IMR-90 (cell line): ENCODE results near the gene RNF41. TPM values are rescaled to one million over a fixed set of nuclear protein-coding genes. Genes with fewer than 3 reads are reported as not detected.

Experiments used
- ATAC-seq: fragments of 200-7000 bp; cut with Tn5 transposase; 2 replicates; pipeline ENCODE4 v1.9.1; 2020; ENCODE audit warnings: low read depth, mild to moderate bottlenecking, moderate library complexity
- BruUV-seq: library from RNA; stranded (reverse); fragments of 400-500 nt; replicated peaks from 2 replicates; lab custom pipeline; 2021; lab: Mats Ljungman, UMichigan
- CTCF ChIA-PET: fragments of 300-600 bp; formaldehyde crosslinking; extraction: SDS; loops from one replicate; lab custom pipeline; 2021; ENCODE audit warnings: antibody characterized with exemption; lab: Yijun Ruan, JAX
- POLR2A ChIA-PET: fragments of 300-600 bp; sonication (Branson Sonifier 250); formaldehyde crosslinking; loops from one replicate; lab custom pipeline; 2022; ENCODE audit warnings: antibody characterized with exemption; ENCODE audit not compliant: unreplicated experiment; lab: Charles Lee
- DNase-seq: peaks from one replicate; pipeline ENCODE4 v3.0.0; 2013
- H2AFZ ChIP-seq: replicated peaks from 2 replicates; pipeline ENCODE3; 2013; ENCODE audit warnings: low read length, mild to moderate bottlenecking; ENCODE audit not compliant: poor library complexity
- H2AK5ac ChIP-seq: 2 replicates; pipeline ENCODE4 v1.6.1; 2013; ENCODE audit warnings: low read depth, low read length, inconsistent platforms
- H2AK9ac ChIP-seq: replicated peaks from 2 replicates; pipeline ENCODE3; 2013; ENCODE audit warnings: mild to moderate bottlenecking, low read depth, low read length, moderate library complexity; ENCODE audit not compliant: poor library complexity
- H2BK120ac ChIP-seq: 2 replicates; pipeline ENCODE4 v1.6.1; 2013; ENCODE audit warnings: low read depth, low read length, inconsistent platforms
- H2BK15ac ChIP-seq: 3 replicates; pipeline ENCODE4 v1.6.1; 2013; ENCODE audit warnings: low read depth, low read length, inconsistent platforms
- H2BK20ac ChIP-seq: 2 replicates; pipeline ENCODE4 v1.6.1; 2013; ENCODE audit warnings: low read depth, mild to moderate bottlenecking, inconsistent platforms, low read length, moderate library complexity
- H2BK5ac ChIP-seq: 2 replicates; pipeline ENCODE4 v1.6.1; 2013; ENCODE audit warnings: mild to moderate bottlenecking, low read depth, low read length, inconsistent platforms; ENCODE audit not compliant: poor library complexity, severe bottlenecking
- H3K14ac ChIP-seq: replicated peaks from 2 replicates; pipeline ENCODE4 v1.6.1; 2013; ENCODE audit warnings: low read depth, low read length, inconsistent platforms
- H3K18ac ChIP-seq: 2 replicates; pipeline ENCODE4 v1.6.1; 2013; ENCODE audit warnings: low read depth, low read length, control low read depth
- H3K23ac ChIP-seq: 2 replicates; pipeline ENCODE4 v1.6.1; 2013; ENCODE audit warnings: low read depth, low read length, inconsistent platforms
- H3K27ac ChIP-seq: 2 replicates; pipeline ENCODE4 v1.5.1; 2013; ENCODE audit warnings: mild to moderate bottlenecking, control low read depth, low read length; ENCODE audit not compliant: insufficient read depth
- H3K27me3 ChIP-seq: 2 replicates; pipeline ENCODE4 v1.6.1; 2013; ENCODE audit warnings: low read length; ENCODE audit not compliant: control insufficient read depth, insufficient read depth
- H3K36me3 ChIP-seq: 2 replicates; pipeline ENCODE4 v1.6.1; 2013; ENCODE audit warnings: low read length, mixed read lengths; ENCODE audit not compliant: control insufficient read depth, insufficient read depth
- H3K4ac ChIP-seq: 2 replicates; pipeline ENCODE4 v1.6.1; 2013; ENCODE audit warnings: low read depth, low read length, inconsistent platforms
- H3K4me1 ChIP-seq: 2 replicates; pipeline ENCODE4 v1.6.1; 2013; ENCODE audit warnings: low read length, mixed read lengths; ENCODE audit not compliant: control insufficient read depth, insufficient read depth
- H3K4me2 ChIP-seq: 2 replicates; pipeline ENCODE4 v1.6.1; 2013; ENCODE audit warnings: low read depth, mild to moderate bottlenecking, control low read depth, low read length, moderate library complexity
- H3K4me3 ChIP-seq: 2 replicates; pipeline ENCODE4 v1.5.1; 2013; ENCODE audit warnings: low read depth, mild to moderate bottlenecking, control low read depth, low read length, moderate library complexity; ENCODE audit not compliant: insufficient read depth
- H3K56ac ChIP-seq: 2 replicates; pipeline ENCODE4 v1.6.1; 2013; ENCODE audit warnings: low read length, inconsistent platforms; ENCODE audit not compliant: insufficient read depth; ENCODE audit errors: extremely low read depth
- H3K79me1 ChIP-seq, 2 experiments: 2 replicates each; pipeline ENCODE4 v1.6.1; 2013; ENCODE audit warnings: low read length in 2 of 2, inconsistent platforms in 1 of 2, low read depth in 1 of 2
- H3K9ac ChIP-seq: 2 replicates; pipeline ENCODE4 v1.6.1; 2013; ENCODE audit warnings: low read depth, low read length, control low read depth
- H3K9me1 ChIP-seq: 2 replicates; pipeline ENCODE4 v1.6.1; 2013; ENCODE audit warnings: low read length, inconsistent platforms; ENCODE audit not compliant: insufficient read depth
- H3K9me3 ChIP-seq: 2 replicates; pipeline ENCODE4 v1.6.1; 2013; ENCODE audit warnings: low read length; ENCODE audit not compliant: control insufficient read depth, insufficient read depth
- H4K20me1 ChIP-seq: 2 replicates; pipeline ENCODE4 v1.6.1; 2013; ENCODE audit warnings: low read length, inconsistent platforms; ENCODE audit not compliant: insufficient read depth
- H4K5ac ChIP-seq: 2 replicates; pipeline ENCODE4 v1.6.1; 2013; ENCODE audit warnings: mild to moderate bottlenecking, low read depth, low read length, control low read depth
- H4K8ac ChIP-seq, 2 experiments: 2 replicates each; pipeline ENCODE4 v1.6.1; 2013; ENCODE audit warnings: low read depth in 2 of 2, low read length in 2 of 2, control low read depth in 1 of 2, inconsistent platforms in 1 of 2
- H4K91ac ChIP-seq: 2 replicates; pipeline ENCODE4 v1.6.1; 2013; ENCODE audit warnings: low read depth, low read length, inconsistent platforms; ENCODE audit not compliant: insufficient read depth
- CEBPB ChIP-seq: IDR thresholded peaks from 2 replicates; pipeline ENCODE4 v1.6.1; 2012; ENCODE audit warnings: low read depth, low read length, improper control_type of control experiment
- CHD1 ChIP-seq: IDR thresholded peaks from 2 replicates; pipeline ENCODE4 v1.6.1; 2012; ENCODE audit warnings: low read depth, low read length, improper control_type of control experiment
- NFE2L2 ChIP-seq: fragments of 150-350 bp; IDR thresholded peaks from 2 replicates; pipeline ENCODE4 v1.6.1; 2016; ENCODE audit warnings: low read depth, mild to moderate bottlenecking, low read length
- POLR2A ChIP-seq: IDR thresholded peaks from 2 replicates; pipeline ENCODE4 v1.6.1; 2012; ENCODE audit warnings: mild to moderate bottlenecking, low read depth, low read length
- RAD21 ChIP-seq: IDR thresholded peaks from 2 replicates; pipeline ENCODE4 v1.6.1; 2012; ENCODE audit warnings: low read length, improper control_type of control experiment
- WGBS, 2 experiments: methylation state at CpG; one replicate each; pipeline versions ENCODE4 v1.1.5 to v1.1.7; 2013; ENCODE audit warnings: missing lambda C conversion rate in 2 of 2; ENCODE audit not compliant: insufficient read length in 1 of 2; ENCODE audit errors: extremely low coverage in 2 of 2; 5-methylcytosine and 5-hydroxymethylcytosine counted together
- dilution Hi-C: fragments of 300-500 bp; cut with HindIII; formaldehyde crosslinking; loops from one replicate; pipeline ENCODE4 v1.14.3; 2018; ENCODE audit warnings: low sequenced_read_pairs; ENCODE audit not compliant: unreplicated experiment
- in situ Hi-C: fragments of 300-500 bp; cut with MboI; formaldehyde crosslinking; loops from 3 replicates; pipeline ENCODE4 v1.14.3; 2019; ENCODE audit warnings: low sequenced_read_pairs, inconsistent platforms, mixed read lengths
- intact Hi-C: fragments of 100-400 bp; cut with micrococcal nuclease; formaldehyde crosslinking; loops from 2 replicates; pipeline ENCODE4 v1.10.0; 2022
- polyA plus RNA-seq, 3 experiments: library from polyadenylated mRNA; depleted of rRNA; stranded (reverse); fragments of >200 nt; gene quantifications; 2 replicates each; pipeline ENCODE4 v1.2.3, GENCODE V29; 2012; ENCODE audit warnings: low replicate concordance in 1 of 3
- total RNA-seq: library from RNA; depleted of rRNA; stranded (reverse); fragments of >200 nt; gene quantifications from 2 replicates; pipeline ENCODE4 v1.2.3, GENCODE V29; 2012

The RNF41 gene
- total and polyA plus RNA-seq, 2 of the 4 experiments (the other 2 are of a cell fraction) = 112 to 272 TPM

DNA sequence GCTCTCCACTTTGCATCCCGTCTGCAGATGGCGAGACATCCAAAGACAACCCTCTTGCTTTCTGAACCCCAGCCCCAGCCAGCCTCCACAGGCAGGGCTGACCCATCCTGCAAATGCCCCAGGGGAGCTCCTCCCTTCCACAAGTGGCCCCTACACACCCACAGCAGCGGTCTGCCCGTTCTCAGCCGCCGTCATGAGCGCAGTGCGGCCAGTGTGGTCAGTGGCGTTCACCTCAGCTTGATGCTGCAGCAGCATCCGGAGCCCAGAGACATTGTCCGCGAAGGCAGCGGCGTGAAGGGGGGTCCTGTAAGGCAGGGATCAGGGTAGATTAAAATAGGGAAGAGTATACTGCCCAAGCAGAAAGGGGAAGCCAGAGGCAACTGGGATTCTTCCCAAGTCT is 22.8 kb upstream of the RNF41 start:
- ATAC-seq (no peak), DNase-seq (no peak)
- Histone ChIP-seq H4K8ac (no peak overlapping the region), H3K23ac (no peak overlapping the region), H4K91ac (no peak overlapping the region), H3K9me3 (no peaks in the 10 kb centered on the region), H3K79me1 (peaks cover 17 to 64% of the 10 kb centered on the region in 2 experiments), H4K20me1 (peaks cover 26% of the 10 kb centered on the region), H3K9me1 (peaks cover 9% of the 10 kb centered on the region; the same call in 1 of the 2 replicates), H2AK5ac (no peak overlapping the region), H2BK20ac (no peak overlapping the region), H2AFZ (peak overlapping the region; percentile 11), H3K18ac (no peak overlapping the region), H3K4me2 (no peak overlapping the region), H3K9ac (no peak overlapping the region), H3K4ac (no peak overlapping the region), H3K27ac (no peak overlapping the region), H3K4me1 (peaks cover 7% of the 10 kb centered on the region), H4K5ac (no peak overlapping the region), H3K56ac (no peak overlapping the region), H3K27me3 (no peaks in the 10 kb centered on the region), H2BK15ac (no peak overlapping the region), H2BK120ac (no peak overlapping the region), H3K4me3 (no peak overlapping the region), H2BK5ac (no peak overlapping the region), H2AK9ac (no peak overlapping the region), H3K36me3 (peaks cover 87% of the 10 kb centered on the region), H3K14ac (no peak overlapping the region)
- CTCF ChIA-PET = no interaction called here
- dilution Hi-C loops = no loop called here
- BruUV-seq = no TSS peak
- intact Hi-C loops = no loop called here
- TF ChIP-seq POLR2A (no peak), RAD21 (no peak), CHD1 (no peak), CEBPB (no peak), NFE2L2 (no peak)
- WGBS, 2 experiments = no CpG with 5 or more reads among the region's 14 CpGs
- in situ Hi-C loops = no loop called here
- POLR2A ChIA-PET = no interaction called here
